CD4-positive, alpha-beta T cell treated with Interleukin-6 for 4 hours (primary cell): ENCODE data around the gene ASIC4.

Experiments
- DNase-seq: peaks from one replicate; pipeline ENCODE4 v3.0.0-alpha.2; 2020; ENCODE audit warnings: mixed read lengths

ASIC4 gene

DNA sequence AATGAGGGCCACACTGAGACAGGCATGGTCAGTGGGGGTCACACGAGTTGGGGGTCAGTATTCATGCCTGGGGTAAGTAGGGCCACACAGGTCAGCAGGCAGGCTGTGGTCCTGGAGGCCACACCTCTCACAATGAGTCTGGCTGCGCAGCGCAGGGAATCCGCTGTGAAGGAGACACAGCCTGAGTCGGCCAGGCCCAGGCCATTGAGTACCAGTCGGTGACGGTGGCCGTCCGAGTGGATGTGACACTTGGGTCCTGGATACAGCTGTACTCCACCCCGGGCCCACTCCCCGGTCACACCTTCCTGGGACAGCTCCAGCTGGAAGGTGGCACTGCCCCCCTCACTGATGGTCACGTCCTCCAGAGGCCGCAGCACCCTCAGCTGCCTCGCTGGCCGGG lies 40.1 kb downstream of the ASIC4 start:
- DNase-seq: no peak

DNA sequence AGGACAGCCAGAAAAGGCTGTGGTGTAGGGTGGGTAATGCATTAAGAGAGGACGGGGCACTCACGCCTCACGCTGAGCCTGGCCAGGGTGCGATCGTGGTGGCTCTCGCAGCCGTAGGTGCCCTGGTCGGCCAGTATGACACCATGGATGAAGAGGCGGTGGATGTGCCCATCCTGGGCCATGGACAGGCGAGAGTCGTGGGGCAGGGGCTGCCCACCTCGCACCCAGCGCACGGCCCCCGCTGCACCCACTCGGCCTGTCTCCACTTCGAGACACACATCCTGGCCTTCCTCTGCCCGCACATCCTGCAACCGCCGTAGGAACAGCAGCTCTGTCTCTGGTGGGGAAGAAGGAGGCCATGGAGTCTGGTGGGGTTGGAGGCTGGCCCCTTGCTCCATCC lies 41.7 kb downstream of the ASIC4 start:
- DNase-seq: no peak

DNA sequence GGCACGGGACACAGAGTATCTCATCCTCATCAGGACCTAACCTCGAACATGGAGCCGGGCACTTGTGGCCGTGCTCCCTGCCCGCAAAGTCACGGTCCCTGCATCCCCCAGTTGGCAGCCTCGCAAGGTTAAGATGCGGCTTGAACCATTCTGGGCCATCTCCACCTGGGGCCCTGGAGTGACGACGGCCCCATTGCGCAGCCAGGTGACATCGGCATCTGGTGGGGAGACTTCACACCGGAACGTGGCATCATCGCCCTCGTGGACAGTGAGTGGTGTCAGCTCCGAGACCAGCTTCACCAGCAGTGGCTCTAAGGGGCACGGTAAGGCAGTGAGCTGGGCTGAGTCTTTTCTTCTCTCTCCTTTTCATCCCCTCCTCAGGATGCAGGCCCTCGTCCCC lies 42.1 kb downstream of the ASIC4 start:
- DNase-seq: no peak

DNA sequence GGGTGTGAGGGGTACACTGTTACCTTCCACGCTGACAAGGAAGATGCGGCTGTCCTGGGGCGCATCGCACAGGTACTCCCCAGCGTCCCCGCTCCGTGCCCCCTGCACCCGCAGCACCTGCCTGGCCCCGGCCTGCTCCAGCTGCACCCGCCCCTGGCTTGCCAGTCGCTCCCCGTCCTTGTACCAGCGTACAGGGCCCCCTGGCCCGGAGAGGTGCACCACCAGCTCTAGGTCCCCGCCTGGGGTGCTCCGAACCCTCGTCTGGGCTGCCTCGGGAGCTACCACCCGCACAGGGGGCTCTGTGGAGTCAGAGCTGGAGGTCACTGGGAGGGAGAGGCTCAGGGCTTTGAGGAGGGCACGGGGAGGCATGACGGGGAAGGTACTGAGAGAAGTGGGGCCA lies 43.0 kb downstream of the ASIC4 start:
- no peak for DNase-seq

DNA sequence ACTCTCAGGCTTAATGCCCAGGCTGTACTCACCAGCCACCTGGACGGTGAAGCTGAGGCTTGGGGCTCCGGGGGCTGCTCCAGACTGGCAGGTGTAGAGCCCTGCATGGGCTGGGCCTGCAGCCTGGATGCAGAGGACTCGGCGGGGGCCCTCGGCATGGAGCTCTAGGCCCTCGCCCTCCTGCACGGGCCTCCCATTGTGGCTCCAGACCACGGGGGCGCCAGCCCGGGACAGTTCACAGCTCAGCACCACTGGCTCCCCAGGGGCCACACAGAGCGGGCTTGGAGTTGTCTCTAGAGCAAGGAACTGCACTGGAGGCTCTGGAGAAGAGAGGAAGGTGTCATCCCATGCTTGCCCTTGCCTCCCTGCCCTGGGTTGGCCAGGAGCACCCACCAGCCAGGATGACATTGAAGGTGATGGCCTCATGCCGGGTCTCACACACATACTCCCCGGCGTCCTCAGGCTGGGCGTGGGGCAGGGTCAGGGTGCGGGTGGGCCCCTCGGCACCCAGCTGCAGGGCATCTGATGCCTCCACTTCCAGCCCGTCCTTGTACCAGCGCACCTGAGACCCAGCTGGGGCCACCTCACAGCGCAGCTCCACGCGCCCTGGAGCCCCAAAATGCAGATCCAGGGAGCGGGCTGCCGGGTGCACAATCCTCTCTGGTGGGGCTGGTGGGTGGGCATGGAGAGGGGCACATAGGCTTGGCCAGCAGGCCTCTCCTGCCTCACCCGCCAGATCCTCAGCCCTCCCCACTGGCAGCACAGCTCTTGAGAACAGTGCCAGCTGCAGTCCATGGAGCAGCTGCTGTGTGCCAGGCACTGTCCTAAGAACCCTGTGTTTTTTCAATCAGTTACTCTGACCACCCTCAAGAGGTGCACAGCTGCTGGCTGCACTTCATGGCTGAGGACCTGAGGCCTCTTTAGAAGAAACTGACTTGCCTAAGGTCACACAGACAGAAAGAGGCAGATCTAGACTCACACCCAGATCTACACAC lies 43.8 kb downstream of the ASIC4 start:
- no peak for DNase-seq

DNA sequence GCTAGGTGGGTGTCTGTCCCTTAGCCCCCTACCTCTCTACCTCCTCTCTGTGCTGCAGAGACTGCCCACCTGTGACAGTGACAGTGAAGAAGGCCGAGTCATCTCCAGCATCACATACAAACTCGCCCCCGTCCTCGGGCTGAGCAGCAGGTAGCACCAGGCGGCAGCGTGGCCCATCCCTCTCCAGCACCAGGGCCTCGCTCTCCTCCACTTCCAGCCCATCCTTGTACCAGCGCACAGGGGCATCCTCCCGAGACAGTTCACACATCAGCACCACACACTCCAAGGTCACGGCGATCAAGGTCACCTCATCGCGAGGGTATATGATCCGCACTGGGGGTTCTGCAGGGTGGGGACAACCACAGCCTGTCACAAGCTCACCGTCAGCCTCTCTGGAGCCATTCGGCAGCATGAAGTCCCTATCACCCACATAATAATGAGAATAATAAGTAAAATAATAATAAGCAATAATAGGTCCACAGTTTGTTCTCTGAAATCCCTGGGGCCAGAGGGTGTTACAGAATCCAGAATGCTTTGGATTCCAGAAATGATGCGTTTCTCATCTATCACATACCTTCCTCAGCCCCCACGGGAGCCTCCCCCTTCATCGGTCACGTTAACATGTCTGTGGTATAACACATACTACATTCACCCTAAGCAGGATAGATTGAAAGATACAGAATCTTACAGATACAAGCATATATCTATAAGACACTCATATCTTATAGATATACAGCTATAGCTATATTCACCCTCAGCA lies 45.1 kb downstream of the ASIC4 start:
- DNase-seq: no peak

DNA sequence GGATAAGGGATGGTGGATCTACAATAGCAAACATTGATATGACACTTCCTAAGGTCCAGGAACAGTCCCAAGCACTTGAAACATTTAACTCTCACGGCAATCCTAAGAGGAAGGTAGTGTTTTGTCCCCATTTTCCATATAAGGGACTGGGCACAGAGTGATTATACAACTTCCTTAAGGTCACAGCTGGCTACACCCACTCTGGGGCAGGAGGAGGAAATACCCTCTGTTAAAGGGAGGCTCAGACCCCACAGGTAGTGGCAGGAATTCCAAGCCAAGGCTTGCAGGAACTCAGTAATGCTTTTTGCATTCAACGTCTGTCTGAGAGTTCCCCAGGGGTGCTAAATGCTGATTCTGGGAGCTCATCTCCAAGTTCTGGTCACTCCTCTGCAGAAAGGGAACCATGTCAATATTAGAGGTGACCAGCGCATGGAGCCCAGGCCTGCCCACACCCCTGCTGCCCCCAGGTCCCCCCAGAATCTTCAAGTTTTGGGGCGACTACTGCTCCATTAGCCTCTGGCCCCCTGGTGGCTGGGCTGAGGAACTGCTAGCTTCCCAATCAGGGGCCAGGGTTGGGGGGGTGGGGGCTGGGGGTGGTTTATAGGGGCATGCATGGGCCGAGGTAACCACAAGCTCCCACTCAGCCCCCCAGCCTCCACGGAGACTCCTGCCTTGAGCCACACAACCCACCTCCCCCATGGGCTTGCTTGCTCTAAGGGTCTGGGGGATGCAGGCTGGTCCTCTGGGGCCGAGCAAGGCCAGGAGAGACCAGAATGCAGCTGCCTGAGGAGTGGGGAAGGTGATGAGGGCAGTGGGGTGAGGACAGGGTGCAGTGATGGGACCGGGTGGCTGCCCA lies 46.0 kb downstream of the ASIC4 start:
- peak; percentile 41 for DNase-seq

DNA sequence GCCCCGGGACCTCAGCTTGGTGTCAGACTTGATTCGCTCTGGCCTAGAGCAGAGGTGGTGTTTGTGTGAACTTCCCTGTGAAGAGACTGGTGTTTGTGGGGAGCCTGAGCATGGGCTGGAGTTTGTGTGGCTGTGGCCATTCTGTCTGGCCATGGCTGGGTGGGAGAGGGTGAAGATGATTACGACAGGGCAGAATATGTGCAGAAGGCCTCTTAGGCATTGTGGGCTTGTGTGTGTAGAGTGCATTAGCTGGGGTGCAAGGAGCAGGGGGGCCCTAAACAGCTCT lies 46.6 kb downstream of the ASIC4 start:
- no peak for DNase-seq

DNA sequence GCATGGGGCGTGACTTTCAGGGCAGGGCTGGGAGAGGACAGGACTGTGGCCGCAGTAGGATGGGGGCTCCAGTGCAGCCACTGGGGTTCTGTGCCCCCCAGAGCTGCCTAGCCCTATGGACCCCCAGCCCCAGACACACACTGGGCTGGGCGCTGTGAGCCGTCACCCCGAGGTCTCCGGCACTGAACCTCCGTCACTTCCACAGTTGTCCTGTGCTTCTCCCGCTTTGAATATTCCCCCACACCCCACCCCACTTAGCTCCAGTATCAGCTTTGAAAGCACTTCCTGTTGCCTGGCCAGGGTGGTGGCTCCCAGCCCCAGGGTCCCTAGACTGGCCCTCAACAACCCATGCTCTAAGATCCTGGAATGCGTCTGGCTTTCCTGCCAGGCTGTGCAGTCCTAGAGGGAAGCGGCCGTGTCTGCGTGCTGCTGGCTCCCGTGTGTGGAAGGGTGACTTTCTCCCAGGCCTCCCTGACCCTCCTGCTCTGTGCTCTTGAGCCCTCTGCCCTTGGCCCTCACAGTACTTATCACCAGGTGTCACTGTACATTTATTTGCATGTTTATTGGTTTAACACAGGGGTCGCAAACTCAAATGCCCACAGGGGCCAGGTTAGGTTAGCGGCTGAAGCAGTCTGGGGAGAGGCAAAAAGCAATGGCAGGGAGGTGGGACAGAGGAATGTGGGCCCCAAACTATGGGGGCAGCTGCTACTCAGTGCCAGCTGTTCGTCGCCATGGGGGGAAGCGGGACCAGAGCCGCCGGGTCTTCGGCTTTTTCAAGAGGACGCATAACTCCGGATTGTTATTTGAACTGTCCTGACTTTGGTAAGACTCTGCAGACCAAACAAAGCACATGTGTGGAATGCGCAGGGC lies 47.1 kb downstream of the ASIC4 start:
- DNase-seq: no peak

DNA sequence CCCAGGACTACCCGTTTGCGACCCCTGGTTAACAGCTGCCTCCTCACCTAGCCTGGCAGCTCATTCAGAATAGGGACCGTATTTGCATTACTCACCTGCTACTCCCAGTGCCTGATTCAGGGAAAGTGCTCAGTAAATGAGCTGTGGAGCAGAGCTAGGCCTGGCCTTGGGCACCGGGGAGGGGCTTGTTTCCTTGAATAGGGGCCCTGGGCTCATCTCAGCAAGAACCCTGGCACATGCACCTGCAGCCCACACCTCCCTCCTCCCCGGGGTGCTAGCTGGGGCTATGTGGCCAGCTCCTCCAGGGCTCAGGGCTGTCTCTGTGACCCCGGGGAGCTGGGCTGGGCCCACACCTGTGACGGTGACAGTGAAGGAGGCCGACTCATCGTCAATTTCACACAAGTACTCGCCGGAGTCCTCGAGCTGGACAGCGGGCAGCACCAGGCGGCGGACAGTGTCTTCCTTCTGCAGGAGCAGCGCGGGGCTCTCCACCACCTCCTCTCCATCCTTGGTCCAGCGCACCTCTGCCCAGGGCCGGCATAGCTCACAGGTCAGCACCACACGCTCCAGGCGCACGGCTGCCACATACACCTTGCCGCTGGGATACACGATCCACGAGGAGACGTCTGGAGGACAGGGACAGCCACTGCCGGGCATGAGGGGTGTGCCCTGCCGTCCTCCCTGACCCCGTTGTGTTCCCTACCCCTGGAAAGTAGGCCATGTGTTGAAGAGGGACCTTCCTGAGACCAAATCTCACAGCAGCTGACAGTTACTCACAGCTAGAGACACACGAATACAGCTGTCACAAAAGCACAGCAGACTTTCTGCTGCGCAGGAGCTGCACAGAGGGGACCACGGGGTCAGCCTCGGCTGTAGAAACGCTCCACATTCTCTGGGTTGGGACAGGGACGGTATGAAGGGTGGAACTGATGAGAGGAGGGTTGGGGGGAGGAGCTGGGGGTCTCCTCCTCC lies 48.1 kb downstream of the ASIC4 start:
- DNase-seq: no peak

DNA sequence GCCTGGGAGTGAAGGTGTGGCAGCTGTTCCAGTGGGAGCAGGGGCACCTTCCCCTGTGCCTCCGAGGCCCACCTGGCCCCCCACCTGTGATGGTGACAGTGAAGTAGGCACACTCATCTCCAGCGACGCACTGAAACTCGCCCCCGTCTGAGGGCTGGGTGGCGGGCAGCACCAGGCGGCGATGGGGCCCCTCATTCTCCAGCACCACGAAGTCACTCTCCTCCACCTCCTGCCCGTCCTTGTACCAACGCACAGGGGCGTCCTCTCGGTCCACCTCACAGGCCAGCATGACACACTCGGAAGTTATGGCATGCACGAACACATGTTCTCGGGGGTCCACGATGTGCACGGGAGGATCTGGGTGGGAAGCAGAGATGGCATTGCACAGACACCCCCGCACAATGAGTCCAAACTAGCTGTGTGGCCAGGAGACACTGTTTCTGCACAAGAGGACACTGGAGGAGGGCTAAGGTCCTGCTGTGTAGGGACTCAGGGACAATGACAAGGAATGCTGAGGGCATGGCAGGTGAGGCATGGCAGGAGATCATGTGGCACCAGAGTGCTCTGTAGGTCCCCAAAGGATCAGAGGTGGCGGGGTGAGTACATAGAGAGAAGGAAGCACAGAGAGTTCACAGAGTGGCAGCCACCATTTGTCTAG lies 49.1 kb downstream of the ASIC4 start:
- no peak for DNase-seq

DNA sequence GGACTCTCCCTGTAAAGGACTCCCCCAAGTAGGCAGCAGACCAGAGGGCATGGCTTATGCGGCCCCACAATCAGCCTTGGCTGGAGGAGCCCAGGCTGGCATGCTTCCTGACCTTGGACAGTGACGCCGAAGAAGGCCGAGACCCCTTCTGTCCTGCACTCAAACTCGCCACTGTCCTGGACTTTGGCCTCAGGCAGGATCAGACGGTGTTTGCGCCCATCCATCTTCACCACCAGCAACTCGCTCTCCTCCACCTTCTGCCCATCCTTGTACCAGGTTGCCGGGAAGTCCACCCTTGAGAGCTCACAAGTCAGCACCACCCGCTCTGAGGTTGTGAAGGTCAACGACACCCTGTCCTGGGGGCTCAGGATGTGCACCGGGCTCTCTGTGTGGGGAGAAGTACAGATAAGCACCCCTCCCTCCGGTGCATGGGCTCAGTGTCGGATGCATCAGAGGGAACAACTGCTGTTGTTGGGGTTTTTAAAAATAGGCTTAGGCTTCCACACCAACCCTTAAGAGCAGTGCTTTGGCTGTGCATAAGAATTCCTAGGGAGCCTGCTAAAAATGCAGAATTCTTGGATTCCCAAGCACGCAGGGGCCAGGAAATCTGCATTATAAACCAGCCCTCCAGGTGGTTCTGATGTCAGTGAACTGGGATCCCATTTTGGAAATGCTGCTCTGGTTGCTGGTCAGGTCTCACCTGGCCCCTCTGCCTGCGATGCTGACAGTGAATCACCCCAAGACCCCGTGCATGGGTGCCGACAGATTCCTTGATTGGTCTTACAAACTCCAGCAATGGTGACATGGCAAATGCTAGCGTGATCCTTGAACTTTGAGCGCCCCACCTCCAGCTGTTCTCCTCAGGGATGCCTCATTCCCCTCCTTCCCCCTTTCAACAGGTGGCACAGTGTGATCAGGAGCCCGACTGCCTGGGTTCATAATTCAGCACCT lies 51.1 kb downstream of the ASIC4 start:
- no peak for DNase-seq

DNA sequence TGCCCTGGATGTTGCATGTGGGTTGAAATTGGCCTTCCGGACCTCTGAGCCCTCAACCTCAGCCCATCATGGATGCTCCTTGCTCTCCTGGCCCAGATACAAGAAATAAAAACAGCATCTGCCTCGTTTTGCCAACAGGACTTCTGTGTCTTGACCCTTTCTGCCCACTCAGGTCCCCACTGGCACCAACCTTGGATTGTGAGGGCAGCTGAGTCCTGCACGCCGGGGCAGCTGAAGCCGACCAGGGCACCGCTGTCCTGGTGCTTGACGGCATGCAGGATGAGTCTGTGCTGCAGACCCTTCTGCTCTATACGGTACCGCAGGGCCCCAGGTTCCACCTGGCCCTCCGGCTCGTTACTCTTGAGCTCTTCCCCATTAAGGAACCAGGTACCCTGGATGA lies 52.4 kb downstream of the ASIC4 start:
- no peak for DNase-seq

DNA sequence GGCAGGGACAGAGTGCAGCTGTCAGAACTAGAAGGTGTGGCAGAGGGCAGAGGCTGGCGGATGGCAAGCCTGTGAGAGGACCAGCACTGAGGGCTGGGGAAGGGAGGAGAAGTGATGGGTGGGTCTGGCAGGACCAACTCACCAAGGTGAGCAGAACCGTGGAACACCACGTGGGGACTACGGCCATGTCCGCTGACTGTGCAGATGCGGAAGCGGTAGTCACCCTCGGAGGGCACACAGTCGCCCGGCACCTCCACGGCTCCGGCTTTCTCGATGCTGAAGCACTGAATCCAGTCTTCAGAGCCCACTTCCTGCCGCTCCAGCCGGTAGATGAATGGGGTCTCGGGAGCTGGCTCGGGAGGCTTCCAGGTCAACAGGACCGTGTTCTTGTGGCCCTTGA lies 52.8 kb downstream of the ASIC4 start:
- no peak for DNase-seq

DNA sequence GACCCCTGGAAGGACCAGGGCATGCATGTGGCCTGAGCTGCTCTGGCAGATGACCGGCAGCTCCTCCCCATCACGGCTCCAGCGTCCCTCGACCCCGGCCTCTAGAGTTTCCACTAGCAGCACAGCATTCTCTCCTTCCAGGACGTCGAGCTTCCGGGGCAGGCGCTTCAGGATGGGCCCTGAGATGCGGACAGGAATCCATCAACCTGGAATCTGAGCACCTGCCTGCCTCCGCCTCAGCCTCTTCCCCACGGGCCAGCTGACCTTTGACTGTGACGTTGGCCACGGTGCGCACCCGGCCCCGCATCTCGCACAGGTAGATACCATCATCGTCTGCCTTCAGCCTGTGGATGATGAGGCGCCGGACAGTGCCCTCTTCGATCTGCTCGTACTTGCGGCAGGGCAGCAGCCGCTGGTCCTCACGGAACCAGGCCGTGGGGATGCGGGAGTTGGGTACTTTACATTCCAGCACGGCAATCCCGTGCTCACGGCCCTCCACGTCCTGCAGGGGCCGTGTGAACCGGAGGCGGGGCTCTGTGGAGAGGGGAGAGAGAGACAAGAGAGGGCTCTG lies 53.6 kb downstream of the ASIC4 start:
- DNase-seq: no peak

DNA sequence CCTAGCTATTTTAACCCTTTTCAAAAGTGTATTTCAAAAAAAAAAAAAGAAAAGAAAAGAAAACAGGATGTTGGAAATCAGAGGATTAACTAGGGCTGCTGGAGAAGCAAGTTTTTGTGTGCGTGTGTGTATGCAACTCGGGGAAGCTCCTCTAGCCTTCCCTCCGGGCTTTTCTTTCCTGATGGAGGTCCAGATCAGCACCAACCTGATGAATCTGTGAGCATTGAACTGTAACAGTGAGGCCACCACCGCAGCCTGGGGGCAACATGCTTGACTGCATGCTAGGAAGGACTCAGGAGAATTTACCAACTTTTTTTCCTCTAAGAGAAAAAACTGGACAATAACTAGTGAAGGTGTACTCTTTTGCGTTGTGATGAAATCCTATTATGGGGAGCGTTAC lies 54.8 kb downstream of the ASIC4 start:
- no peak for DNase-seq

DNA sequence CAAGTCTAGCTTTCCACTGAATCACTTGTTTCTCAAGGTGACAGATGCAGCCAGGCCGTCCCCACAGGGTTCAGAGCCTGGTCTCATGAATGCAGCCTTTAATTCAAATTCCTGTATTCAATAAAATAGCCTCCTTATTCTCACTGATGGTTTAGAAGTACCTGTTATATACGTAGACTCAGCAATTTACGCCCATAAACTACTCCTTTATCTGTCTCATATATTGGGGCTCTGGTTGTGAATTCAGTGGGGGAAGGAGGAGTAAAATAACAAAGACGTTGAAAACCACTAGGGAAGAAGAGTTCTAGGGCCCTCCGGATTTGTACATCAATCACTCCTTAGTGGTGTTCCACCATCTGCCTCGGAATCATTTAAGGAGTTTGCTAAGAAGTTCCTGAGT lies 55.4 kb downstream of the ASIC4 start:
- DNase-seq: no peak

DNA sequence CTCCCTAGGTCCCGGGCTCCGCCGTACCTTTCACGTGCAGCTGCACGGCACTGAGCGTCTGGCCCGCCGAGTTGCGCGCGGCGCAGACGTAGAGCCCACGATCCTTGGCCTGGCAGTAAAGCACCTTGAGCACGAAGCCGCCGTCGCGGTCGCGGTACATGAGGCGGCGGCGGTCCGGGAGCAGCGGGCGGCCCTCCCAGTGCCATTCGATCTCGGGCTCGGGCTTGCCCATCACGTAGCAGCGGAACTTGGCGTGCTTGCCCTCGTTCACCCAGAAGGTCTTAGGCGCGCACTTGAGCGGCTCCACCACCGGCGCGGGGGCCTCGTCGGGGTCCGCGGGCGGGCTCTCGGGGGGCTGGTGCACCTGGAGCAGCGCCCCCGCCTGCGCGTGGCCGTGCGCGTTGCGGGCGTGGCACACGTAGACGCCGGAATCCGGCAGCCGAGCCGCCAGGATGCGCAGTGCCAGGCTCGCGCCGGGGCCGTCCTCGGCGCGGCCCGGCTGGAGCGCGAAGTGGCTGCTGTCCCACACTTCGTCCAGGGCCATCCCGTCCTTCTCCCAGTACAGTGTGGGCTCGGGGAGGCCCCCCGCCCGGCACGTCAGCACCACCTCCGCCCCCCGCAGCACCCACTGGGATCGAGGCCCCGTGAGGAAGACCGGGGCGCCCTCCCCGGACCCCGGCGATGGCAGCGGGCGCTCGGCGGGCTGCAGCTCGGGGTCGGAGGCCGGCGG lies 56.1 kb downstream of the ASIC4 start:
- no peak for DNase-seq
